Omental fat pad (tissue), 4 donors: ENCODE measurements around the gene BMPER. TPM values are rescaled to one million over a fixed set of nuclear protein-coding genes. Genes with fewer than 3 reads are reported as not detected.

Experiments
- ATAC-seq: fragments of 150-250 bp; one replicate; pipeline ENCODE4 v1.9.1; 2016; ENCODE audit warnings: mild to moderate bottlenecking, moderate library complexity; ENCODE audit not compliant: low FRiP score
- DNase-seq: peaks from one replicate; pipeline ENCODE4 v3.0.0-alpha.2; 2019; ENCODE audit warnings: low spot score
- total RNA-seq, 4 donors: library from RNA; depleted of rRNA; stranded (reverse); fragments of >200 nt; gene quantifications; one replicate each; pipeline ENCODE4 v1.1.0, GENCODE V29; 2016
- TF ChIP-seq, protein P1 (sequence below), 3 donors: fragments of 450-650 bp; IDR thresholded peaks; one replicate each; pipeline ENCODE4 v1.5.1; 2016 to 2017; ENCODE audit warnings: antibody characterized with exemption in 3 of 3, mild to moderate bottlenecking in 3 of 3, moderate library complexity in 2 of 3

BMPER gene
- total RNA-seq, 4 donors from 2014 or later: 5.4 to 32.5 (median 16.6) TPM

GRCh38 chr7:34191162-34191561 is 285.8 kb downstream of the BMPER start:
- ATAC-seq: no peak
- DNase-seq: no peak

DNA sequence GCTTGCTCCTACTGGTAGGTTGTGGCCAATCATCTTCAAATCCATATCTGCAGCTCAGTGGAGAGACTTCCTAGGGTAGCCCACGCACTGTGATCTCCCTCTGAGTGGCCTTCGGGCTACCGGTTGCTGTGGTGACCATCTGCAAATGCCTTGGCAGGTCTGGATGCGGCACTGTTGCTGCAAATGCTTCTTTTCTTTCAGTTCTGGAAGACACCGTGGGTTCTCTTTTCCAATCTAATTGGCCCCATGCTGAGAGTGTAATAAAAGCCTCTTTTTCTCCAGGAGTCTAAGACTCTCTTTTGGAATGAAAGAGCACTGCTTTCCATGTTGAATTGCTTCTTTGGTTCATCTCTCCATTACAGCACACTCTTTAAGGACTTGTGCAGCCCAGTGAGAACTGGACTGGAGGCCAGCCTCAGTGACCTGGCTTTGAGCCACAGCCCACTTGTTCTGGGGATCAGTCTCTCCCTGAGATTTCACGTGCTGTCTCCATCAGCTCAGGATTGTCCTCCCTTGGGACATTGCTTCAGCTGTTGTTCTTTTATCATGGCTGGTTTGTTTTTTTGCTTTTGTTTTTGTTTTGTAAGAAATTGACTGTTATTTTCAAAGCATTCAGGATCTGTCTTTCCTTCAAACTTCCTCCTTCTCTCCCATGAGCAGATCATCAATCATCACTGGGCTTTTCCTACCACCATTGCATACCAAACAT is 286.6 kb downstream of the BMPER start:
- TF ChIP-seq, protein P1, sequence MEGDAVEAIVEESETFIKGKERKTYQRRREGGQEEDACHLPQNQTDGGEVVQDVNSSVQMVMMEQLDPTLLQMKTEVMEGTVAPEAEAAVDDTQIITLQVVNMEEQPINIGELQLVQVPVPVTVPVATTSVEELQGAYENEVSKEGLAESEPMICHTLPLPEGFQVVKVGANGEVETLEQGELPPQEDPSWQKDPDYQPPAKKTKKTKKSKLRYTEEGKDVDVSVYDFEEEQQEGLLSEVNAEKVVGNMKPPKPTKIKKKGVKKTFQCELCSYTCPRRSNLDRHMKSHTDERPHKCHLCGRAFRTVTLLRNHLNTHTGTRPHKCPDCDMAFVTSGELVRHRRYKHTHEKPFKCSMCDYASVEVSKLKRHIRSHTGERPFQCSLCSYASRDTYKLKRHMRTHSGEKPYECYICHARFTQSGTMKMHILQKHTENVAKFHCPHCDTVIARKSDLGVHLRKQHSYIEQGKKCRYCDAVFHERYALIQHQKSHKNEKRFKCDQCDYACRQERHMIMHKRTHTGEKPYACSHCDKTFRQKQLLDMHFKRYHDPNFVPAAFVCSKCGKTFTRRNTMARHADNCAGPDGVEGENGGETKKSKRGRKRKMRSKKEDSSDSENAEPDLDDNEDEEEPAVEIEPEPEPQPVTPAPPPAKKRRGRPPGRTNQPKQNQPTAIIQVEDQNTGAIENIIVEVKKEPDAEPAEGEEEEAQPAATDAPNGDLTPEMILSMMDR (IDR thresholded peaks at IDR 0.05): no peak

More at GRCh38 chr7:34191162-34191561, 285.8 kb downstream of the BMPER start:
- TF ChIP-seq, protein P1 (IDR thresholded peaks at IDR 0.05): no peak

GRCh38 chr7:34192906-34193305 is 287.6 kb downstream of the BMPER start:
- TF ChIP-seq, protein P1 (IDR thresholded peaks at IDR 0.05): no peak
- no peak for DNase-seq
- ATAC-seq: no peak

More for the DNA sequence above, 286.6 kb downstream of the BMPER start:
- DNase-seq: no peak
- no peak for ATAC-seq

DNA sequence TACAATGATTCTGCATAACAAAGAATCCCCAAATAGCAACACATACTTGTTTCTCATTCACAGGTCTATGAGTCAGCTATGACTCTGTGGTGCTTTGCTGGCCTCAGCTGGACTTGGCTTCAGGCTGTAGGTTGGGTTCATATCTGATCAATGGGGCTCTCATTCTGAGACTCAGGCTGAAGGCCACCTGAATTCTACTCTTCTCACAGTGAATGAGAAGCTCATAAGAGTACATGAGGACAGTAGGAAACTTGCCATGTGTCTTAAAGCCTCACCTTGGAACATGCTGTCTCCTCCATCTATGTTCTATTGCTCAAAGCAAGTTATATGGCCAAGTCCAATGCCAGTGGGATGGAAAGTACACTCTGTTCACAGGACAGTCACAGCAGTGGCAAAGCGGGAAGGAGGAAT is 292.9 kb downstream of the BMPER start:
- TF ChIP-seq, protein P1 (IDR thresholded peaks at IDR 0.05): no peak
- no peak for ATAC-seq
- DNase-seq: no peak
